Right ventricle myocardium superior (tissue), 1 donor: ENCODE results near the gene GJB2. TPM values are rescaled to one million over a fixed set of nuclear protein-coding genes. Genes with fewer than 3 reads are reported as not detected.
"Not testable (repeated sequence)": the region's sequence is repeated elsewhere in the genome, so short reads cannot be mapped to it uniquely, and the experiment has no call there.

Experiments
- ATAC-seq: fragments of 200-7000 bp; cut with Tn5 transposase; one replicate; pipeline ENCODE4 v1.9.1; 2020; ENCODE audit warnings: mild to moderate bottlenecking; ENCODE audit not compliant: poor library complexity
- DNase-seq: peaks from one replicate; pipeline ENCODE4 v3.0.0-alpha.2; 2020
- intact Hi-C: fragments of 100-400 bp; cut with DNase I; formaldehyde crosslinking; loops from one replicate; pipeline ENCODE4 v1.11.2; 2022
- total RNA-seq: library from RNA; stranded (reverse); fragmentation: NEBNext Ultra II Directional; extraction: Animal tissue kit (Norgen Biotek cat#: 25700); gene quantifications from one replicate; pipeline ENCODE4 v1.2.1, GENCODE V29; 2021
- donor health status: DM: no; HTN: yes; CAD: no; lungs with severe emphysema.

The GJB2 gene
- total RNA-seq, 1 donor from 2014 or later: 0.38 TPM

- DNase-seq: peak; percentile 75
- intact Hi-C loops: no loop called here
- peak; percentile 62 for ATAC-seq
Measured at GRCh38 chr13:20174656-20175405, 17.9 kb downstream of the GJB2 start.

GRCh38 chr13:20173116-20173746 lies 19.5 kb downstream of the GJB2 start:
- ATAC-seq: no peak
- DNase-seq: no peak
- intact Hi-C loops: no loop called here

GRCh38 chr13:20171364-20171763 lies 21.4 kb downstream of the GJB2 start:
- ATAC-seq (no peak), DNase-seq (no peak)
- intact Hi-C loops: no loop called here

GRCh38 chr13:20170921-20171320 lies 21.8 kb downstream of the GJB2 start:
- ATAC-seq: no peak
- intact Hi-C loops: no loop called here
- no peak for DNase-seq

GRCh38 chr13:20168396-20168795 lies 24.3 kb downstream of the GJB2 start:
- intact Hi-C loops: loop anchor here (10.0 kb wide), 2 partner anchors 74 to 134 kb away; no protein-coding TSS in a partner anchor
- ATAC-seq: no peak

GRCh38 chr13:20165417-20166257 lies 27.1 kb downstream of the GJB2 start:
- no peak for ATAC-seq
- no peak for DNase-seq
- intact Hi-C loops: loop anchor here (10.0 kb wide), 2 partner anchors 71 to 131 kb away; no protein-coding TSS in a partner anchor

More at GRCh38 chr13:20168396-20168795, 24.3 kb downstream of the GJB2 start:
- no peak for DNase-seq

- no peak for ATAC-seq
- no peak for DNase-seq
- intact Hi-C loops: loop anchor here (5.0 to 10.0 kb wide), 3 partner anchors 35 to 127 kb away; no protein-coding TSS in a partner anchor
Measured at GRCh38 chr13:20161951-20162300, 30.8 kb downstream of the GJB2 start.

- DNase-seq: peak; percentile 60
- intact Hi-C loops: loop anchor here (5.0 to 10.0 kb wide), 3 partner anchors 34 to 127 kb away; no protein-coding TSS in a partner anchor
- peak; percentile 76 for ATAC-seq
Measured at GRCh38 chr13:20161275-20161950, 31.3 kb downstream of the GJB2 start.

GRCh38 chr13:20160306-20161274 lies 32.1 kb downstream of the GJB2 start, which contains the start of gene GJA3:
TSS of gene GJA3 (minus strand) at chr13:20161052. CDS start at chr13:20143288, 17,764 bp downstream.
- DNase-seq: peak; percentile 71
- intact Hi-C loops: loop anchor here (5.0 to 10.0 kb wide), 3 partner anchors 33 to 126 kb away; no protein-coding TSS in a partner anchor
- ATAC-seq: peak; percentile 87

- DNase-seq (no peak), ATAC-seq (no peak)
- intact Hi-C loops: loop anchor here (5.0 to 10.0 kb wide), 3 partner anchors 32 to 125 kb away; no protein-coding TSS in a partner anchor
Measured at GRCh38 chr13:20159646-20160305, 33.0 kb downstream of the GJB2 start.

- DNase-seq: no peak
- intact Hi-C loops: no loop called here
- ATAC-seq: no peak
Measured at GRCh38 chr13:20157151-20157796, 35.5 kb downstream of the GJB2 start.

- ATAC-seq: no peak
- intact Hi-C loops: no loop called here
- no peak for DNase-seq
Measured at GRCh38 chr13:20156702-20157101, 36.0 kb downstream of the GJB2 start.

GRCh38 chr13:20153290-20153689 lies 39.4 kb downstream of the GJB2 start:
- ATAC-seq, DNase-seq, intact Hi-C loops: not testable (repeated sequence)

GRCh38 chr13:20151612-20152011 lies 41.1 kb downstream of the GJB2 start:
- intact Hi-C loops: no loop called here
- no peak for ATAC-seq
- no peak for DNase-seq

GRCh38 chr13:20151016-20151415 lies 41.7 kb downstream of the GJB2 start:
- ATAC-seq: peak; percentile 23
- intact Hi-C loops: no loop called here

GRCh38 chr13:20150561-20150960 lies 42.2 kb downstream of the GJB2 start:
- intact Hi-C loops: no loop called here
- DNase-seq (no peak), ATAC-seq (peak; percentile 27)

More at GRCh38 chr13:20151016-20151415, 41.7 kb downstream of the GJB2 start:
- DNase-seq: no peak
